ENCODE results near the gene PJA2. TPM values are rescaled to one million over a fixed set of nuclear protein-coding genes. Genes with fewer than 3 reads are reported as not detected.
"Not testable (repeated sequence)": the region's sequence is repeated elsewhere in the genome, so short reads cannot be mapped to it uniquely, and the experiment has no call there.

PJA2 gene
- total RNA-seq, 1 donor from 2014 or later: 39.2 TPM

DNA sequence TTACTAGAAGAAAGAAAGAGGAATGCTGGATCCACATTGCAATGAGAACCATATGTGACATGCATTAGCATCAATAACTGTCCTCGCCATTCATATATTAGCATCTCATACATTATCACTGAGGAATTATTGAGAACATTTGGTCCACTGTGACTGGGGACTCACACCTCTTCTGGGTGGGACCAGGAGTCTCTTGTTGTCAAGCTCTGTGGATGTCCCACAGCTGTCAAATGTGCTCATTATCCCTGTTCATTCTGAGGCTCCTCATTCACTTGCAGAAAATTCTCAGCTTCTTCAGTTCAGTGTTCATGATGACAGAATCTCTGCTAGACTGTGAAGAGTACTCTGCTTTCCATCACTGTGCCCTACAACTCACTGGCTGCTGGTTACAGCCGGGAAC, 109.4 kb downstream of the PJA2 start:
- ATAC-seq: no peak

DNA sequence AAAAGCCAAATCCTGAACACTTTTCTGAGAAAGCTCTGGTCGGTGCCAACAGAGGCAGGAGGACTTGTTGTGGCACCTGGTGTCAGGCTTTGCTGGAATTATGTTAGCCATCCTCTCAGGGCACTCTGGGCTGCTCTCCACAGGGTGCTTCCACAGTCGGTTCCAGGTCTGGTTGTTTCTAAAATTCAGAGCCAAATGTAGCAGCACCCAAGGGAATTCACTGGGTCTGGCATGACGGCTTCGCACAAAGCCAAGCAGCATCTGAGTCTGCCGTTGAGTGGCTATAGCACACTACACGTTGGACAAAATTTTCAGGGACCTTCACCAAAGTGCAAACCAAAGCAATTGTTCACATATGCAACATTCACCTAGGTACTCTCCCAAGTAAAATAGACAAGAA, 110.2 kb downstream of the PJA2 start:
- no peak for ATAC-seq

DNA sequence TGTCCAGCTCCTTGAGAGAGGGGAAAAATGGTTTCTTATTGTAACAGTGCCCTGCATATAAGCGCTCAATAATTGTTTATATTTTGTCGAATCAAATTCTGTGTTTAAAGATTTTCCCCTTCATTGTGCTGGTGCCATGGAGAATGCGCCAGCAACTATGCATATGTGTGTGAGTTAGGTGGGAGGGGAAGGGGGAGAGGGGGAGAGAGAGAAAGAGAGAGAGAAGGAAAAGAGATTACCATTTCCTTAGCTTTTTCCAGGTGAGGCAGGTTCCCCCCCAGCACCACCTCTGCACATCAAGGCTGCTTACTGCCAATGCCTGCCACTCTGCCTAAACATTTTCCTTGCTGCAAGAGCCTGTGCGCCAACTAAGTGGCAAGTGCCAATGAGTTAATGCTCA, 111.0 kb downstream of the PJA2 start:
- ATAC-seq: no peak

DNA sequence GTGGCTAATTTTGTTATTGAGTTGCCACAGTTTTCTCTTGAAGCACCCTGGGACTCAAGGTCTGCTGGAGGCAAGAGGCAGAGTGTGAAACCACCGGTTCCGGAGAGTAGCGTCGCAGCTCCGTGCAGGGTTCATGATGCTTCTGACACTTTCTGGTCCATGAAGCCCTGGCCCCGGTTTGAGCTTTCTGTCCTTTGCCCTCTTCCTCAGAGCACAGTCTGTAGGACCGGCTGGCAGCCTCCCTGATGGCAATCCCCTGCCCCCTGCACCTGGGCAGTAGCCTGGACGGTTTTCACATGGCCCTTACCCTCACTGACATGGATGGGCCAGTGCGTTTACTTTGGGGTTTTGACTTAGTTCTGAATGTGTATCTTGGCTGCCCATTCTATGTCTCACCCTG, 111.9 kb downstream of the PJA2 start:
- ATAC-seq: no peak

DNA sequence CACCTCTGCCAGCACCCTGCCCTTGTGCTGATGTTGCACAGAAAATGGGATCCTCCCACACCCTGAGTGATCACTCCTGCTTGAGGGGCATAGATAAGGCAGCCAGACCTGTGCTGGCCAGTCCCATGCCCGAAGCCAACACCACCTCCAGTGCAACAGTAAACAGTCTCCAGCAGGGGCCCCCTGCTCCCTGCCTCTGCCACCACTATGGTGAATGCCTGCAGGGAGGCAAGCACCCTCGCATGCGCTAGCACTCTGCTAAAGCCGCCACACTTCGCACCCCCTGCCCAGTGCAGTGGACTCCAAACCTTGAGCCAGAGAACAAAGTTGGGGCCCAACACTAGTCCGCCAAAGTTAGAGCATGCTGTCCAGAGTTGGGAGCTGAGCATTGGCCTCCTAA, 118.7 kb downstream of the PJA2 start:
- ATAC-seq: no peak

DNA sequence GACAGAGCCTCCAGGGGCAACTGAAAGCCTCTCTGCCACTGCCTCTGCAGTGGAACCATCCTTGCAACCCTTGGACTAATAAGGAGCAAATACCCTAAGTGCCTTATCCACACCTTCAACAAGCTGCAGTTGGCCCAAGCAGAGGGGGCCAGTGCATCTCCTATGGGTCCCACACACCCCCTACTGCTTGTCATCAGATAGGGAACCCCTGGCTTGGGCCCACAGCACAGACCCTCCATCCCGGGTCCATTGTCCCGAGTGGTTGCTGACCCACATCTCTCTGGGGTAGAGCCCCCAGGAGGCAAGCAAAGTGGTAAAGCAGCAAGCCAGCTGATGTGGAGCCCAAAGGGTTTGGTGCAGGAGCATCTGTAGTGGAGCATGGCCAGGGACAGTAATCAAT, 119.5 kb downstream of the PJA2 start:
- no peak for ATAC-seq

DNA sequence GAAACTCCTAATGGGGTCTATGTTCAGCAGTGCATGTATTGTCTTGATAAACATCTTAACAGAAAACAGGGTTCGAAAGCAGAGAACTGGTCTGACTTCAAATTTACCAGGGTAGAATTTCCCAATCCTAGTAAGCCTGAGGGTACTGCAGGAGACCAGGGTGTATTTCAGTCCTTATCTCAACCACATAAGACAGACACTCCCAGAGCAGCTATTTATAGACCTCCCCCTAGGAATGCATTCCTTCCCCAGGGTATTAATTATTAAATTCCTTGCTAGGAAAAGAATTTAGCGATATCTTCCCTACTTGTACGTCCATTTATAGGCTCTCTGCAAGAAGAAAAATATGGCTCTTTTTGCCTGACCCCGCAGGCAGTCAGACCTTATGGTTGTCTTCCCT, 123.1 kb downstream of the PJA2 start:
- ATAC-seq: not testable (repeated sequence)
